Measurements from ENCODE around the gene CHERP.

The CHERP gene

DNA sequence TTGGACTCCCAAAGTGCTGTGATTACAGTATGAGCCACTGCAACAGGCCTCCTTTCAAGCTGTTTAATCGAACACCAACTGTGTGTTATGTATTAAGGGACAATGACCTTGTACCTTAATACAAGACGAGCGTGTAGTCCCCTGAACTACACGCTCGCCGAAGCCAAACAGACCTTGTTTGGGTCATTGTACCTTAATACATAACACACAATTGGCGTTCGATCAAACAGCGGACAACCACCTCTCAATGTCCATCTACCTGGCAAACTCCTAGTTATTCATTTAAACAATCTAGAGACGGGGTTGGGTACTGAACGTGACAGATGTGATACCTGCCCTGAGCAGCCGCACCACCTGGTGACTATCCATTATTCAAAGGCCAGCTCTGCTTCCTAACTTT is 1.3 kb downstream of the CHERP start:
- no peak for DNase-seq

GRCh38 chr19:16537111-16537510 is 5.1 kb downstream of the CHERP start:
- DNase-seq: no peak

- DNase-seq: no peak
Measured at GRCh38 chr19:16536130-16536529, 6.1 kb downstream of the CHERP start.

- no peak for DNase-seq
Measured at GRCh38 chr19:16535381-16535780, 6.9 kb downstream of the CHERP start.

- DNase-seq: no peak
Measured at GRCh38 chr19:16532440-16533234, 9.6 kb downstream of the CHERP start.

- no peak for DNase-seq
Measured at GRCh38 chr19:16531380-16531669, 10.9 kb downstream of the CHERP start.

DNA sequence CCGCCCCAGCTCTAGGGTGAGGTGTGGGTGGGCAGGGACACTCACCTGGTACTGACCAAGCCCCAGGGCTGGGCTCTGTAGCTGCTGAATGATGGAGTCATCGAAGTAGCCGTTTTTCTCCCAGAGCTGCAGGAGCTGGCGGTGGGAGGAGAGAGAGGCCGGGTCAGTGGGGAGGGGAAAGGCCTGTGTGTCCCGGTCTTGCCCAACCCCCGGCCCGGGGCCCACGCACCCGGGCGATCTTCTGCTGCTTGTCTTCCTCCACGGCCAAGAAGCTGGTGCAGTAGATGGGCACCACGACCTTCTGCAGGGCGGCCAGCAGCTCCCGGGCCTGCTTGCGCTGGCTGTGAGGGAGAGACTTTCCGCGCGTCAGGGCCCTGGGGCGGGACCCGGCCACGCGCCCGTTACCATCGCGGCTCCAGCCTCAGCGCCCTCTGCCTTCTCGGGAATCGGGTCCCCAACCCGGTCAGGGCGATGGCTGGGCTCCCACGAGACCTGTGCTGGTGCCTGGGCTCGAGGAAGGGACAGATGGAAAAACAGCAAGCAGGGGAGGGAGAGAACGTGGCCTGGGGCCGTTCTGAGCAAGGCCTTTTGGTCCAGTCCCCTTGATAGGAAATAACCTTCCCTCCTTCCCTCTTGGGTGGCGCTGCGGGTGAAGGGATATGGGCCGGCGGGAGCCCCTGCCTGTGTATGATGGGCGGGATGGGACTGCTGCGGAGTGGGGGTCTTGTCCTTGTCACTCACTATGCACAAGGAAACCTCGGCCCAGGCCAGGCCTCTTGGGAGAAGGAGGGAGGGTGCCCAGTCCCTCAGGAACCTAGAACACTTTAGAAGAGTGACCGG is 11.5 kb downstream of the CHERP start:
- DNase-seq: no peak

DNA sequence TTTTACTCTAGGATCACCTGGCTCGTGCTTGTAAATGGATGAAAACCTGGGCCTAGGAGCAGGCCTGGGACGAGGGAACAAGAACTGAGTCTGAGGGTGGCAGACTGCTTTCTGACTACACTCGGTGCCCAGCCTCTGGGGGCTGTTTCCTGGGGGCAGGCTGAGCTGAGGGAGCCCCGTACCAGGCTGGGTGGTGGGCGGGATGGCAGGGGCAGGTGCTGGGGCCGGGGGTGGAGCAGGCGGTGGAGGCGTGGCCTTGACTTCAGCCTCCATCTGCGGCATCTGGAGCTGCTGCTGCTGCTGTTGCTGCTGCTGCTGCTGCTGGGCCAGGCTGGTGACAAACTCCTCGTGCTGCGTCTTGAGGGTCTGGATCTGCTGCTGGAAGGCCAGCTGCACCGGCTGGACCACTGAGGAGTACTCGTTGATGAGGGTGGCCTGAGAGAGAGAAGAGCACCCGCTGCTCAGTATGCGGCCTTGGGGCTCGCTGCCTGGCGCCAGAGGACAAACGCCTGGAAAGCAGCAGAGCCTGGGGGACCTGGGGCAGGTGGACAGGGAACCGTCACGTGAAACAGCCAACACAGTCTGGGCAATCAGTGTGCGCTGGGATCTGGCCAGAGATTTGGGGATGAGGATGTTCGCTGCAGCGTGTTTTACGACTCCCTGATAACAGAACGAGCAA is 12.6 kb downstream of the CHERP start:
- no peak for DNase-seq

DNA sequence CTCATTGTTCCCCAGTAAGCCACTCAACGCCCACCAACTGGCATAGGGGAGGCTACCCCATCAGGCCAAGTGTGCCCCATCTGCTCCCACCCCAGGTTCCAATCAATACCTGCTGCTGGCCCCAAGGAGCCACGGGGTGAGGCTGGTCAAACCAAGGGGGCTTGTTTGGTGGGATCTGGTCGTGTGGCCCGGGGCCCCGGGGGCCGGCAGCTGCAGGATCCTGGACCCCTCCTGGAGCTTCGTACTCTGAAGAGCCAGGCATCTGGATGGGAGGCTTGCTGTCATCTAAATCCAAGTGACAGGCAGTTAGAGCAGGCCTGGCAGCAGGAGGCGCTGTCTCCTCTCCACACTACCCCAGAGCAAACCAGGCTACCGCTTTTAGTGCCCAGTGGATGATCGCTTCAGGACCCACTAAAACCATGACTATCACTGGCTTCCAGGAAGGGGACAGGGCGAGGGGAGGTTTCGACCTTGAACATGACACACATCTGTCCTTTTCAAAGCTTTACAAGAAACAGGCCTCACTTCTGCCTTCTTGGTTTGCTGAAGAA is 14.2 kb downstream of the CHERP start:
- DNase-seq: peak; percentile 38

DNA sequence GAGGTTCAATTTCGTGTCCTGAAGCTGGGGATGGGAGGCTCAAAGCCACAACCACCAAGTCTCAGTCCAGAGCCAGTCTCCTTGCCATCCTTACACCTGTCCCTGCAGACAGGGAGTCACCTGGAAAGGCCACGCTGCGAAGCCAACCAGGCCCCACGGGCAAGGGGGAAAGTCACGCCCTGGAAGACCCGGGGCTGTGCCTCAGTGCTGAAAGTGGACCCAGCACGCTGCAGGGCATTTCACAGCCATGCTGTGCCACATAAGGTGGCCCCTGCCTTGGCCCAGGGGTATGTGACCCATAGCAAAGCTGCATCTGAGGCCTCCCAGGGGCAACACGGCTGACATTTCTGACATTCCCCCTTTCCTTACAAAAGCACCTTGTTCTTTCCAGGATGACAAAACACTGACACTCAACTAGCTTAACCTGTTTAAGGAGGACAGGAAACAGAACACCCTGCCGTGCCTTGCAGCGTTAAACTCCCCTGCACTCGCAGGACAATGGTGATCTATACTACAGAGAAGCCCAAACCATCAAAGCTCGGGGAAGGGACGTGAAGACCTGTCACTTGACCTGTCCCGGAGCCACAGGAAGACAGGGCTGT is 14.8 kb downstream of the CHERP start:
- no peak for DNase-seq

DNA sequence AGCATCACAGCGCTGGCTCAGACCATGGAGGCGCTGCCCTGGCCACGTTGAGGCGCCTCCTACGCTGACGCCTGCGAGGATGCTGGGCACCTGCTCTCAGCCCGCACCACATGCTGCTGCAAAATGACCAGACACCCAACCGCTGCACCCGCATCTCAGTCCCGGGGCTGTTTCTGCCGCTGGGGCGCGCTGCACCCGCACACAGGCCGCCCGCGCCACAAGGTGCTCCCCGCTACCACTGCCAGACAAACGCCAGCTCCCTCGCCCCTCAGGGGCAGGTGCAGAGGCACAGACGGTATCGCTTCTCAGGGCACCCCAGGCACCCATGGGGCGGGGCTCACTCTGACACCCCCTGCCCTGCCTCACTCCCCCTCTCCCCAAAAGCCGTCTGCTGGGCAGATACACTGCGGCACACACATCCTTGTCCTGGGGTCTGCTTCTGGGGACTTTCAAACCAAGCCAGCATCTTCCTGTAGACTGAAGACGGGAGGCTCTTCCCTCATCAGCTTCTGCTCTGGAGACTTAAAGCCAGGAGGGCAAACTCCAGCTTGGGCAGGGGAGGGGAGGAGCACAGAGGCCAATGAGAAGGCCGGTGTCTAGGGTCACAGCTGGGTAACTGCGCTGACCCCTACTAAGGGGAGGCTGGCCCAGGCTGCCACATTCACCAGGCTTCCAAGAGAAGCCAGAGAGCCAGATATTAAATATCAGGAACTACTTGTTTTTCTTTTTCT is 16.3 kb downstream of the CHERP start:
- DNase-seq: no peak

GRCh38 chr19:16524991-16525734 is 17.1 kb downstream of the CHERP start:
- DNase-seq: no peak

DNA sequence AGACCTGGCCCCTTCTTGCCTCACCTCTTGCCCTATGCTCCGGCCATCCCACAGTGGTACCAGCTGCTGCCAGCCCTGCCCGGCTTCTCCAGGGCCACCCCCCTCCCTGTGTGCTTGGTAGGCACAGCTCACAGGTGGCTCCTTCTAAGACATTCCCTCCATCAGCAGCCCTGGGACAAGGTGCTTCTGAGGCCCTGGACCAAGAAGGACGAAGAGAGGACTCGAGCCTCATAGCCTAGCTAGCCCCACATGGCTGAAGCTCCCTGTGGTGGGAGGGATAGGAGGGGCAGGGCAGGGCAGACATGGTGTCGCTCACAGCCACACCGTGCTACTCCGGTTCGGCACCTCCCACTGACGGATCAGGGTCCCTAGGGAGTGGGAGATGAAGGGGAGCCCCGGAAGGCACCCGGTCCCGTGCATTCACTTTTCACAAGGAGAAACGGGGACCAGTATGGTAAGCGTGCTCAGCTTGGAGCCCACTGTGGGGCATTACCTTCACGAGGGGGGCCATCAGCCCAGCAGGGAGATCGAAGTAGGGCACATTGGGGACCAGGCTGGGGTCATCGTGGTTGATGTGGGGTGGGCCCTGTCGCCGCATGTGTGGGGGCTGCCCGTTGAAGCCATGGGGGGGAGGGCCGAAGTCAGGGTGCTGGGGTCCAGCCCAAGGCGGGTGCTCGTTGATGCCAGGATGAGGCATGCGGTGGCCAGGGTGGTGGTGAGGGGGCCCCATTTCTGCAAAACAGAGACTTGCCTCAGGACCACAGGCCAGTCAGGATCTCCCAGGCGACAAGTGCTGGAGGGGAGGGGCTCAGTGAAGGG is 19.5 kb downstream of the CHERP start:
- no peak for DNase-seq

- no peak for DNase-seq
Measured at GRCh38 chr19:16521715-16522289, 20.4 kb downstream of the CHERP start.

DNA sequence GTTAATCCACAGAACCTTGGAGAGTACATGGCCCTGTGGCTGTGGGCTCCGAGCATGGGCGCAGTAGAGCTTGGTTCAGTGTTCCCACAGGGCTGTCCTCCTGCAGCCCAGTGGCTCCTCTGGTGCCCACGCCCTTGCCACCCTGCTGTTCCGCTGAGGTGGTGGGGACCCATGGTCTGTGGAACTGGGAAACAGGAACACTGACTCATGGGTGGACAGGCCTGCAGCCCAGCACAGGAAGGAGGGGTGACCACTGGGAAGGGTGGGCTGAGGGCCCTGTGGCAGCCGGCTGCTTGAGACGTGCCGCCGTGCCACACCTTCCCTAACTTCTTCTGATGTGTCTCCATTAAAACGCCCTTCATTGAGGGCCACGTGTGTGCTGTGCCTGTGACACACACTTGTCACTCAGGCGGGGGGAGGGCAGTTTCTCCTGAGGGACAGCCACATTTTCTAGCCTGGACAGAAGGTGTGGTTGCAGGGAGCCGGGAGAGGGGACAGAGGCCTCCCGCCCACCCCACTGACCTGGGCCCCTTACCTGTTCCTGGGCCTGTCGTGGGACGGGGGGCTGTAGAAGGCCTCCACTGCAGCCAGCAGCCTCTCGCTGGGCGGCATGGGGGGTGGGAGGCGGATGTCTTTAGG is 21.1 kb downstream of the CHERP start:
- no peak for DNase-seq

DNA sequence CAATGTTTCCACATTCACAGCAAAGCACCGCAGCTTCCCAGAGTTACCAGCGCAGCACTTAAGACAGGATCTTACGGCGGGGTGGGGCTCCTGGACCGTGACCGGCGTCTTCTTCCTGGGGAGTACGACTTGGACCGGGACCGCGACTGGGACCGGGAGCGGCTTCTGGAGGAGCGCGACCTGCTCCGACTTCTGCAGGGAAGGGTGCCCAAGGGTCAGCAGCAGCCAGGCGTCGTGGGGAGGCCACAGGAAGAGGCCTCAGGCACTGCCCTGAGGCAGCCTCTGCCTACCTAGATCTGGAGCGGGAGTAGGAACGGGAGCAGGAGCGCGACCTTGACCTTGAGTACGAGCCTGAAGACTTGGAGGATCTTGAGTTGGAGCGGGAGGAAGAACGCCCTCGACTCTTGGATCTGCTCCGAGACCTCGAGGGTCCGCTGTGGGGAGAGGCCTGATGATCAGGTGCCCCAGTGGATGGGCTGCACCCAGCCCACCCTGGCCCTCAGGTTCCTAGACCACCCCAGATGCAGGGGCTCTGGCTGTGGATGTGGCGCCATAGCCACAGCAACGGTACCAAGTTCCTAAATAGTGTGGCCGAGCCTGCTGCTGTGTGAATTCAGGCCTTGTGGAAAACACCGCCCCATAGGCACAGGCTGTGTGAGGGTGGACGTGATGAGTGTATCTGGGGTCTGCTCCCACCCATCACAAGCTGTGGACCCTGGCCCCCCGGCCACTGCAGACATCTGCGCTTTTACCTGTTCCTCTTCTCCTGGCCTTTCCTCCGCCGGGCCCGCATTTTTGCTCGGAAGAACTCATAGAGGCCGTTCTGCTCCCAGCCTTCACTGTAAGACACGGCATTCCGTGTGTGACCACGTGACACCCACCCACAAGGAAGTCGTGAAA is 21.9 kb downstream of the CHERP start:
- DNase-seq: no peak

- DNase-seq: no peak
Measured at GRCh38 chr19:16519230-16519687, 23.0 kb downstream of the CHERP start.

DNA sequence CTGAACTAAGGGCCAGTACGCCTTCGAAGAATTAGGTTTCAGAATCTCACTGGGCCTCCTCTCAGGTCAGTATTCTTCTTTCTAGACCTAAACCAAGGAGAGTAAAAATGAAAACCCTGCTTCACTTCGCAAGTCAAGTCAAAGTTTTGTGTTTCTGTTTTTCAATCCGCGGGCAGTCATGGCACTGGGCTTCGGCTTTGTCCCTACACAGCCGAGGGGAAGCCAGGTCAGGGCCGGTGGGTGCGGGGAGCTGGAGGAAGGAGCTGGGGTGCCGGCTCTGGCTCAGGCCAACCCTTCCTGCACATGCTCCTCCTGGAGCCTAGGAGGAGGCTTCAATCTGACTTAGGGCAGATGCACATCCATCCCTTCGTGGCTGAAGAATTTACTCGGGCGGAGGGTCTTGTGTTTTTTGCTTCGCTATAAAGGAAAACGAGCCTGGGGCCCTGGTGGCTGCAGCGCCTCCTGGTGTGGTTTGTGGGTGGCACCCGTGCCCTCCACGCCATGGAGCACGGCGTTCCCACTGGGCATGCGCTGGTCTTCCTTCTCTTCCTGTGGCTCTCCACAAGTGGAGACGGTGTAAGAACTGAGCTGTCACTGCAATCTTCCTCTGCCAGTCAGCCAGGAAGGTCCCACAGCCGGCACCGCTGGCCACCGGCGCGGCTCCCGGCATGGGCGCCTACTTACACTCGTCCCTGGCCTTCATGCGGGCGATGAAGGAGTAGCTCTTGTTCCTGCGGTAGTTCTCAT is 23.6 kb downstream of the CHERP start:
- DNase-seq: no peak

Measured in activated gamma-delta T cell treated with Interleukin-2 at 50 U/mL for 16 hours (primary cell).